LNCAP (cell line): ENCODE data around the gene CUX1.

Experiments used
- CTCF ChIP-seq: fragments of 450-650 bp; IDR thresholded peaks from 2 replicates; pipeline ENCODE4 v1.5.1; 2017; ENCODE audit warnings: mild to moderate bottlenecking

CUX1 gene

GRCh38 chr7:102279537-102280400 lies 462.3 kb downstream of the CUX1 start:
- peak; percentile 94 for TF ChIP-seq CTCF

- TF ChIP-seq CTCF, result no peak
Observed at GRCh38 chr7:102280521-102280920, 463.1 kb downstream of the CUX1 start.

GRCh38 chr7:102281785-102282184 lies 464.4 kb downstream of the CUX1 start:
- no peak for TF ChIP-seq CTCF

GRCh38 chr7:102282465-102283362 lies 465.3 kb downstream of the CUX1 start:
- no peak for TF ChIP-seq CTCF

GRCh38 chr7:102283477-102284189 lies 466.2 kb downstream of the CUX1 start:
- no peak for TF ChIP-seq CTCF

GRCh38 chr7:102284399-102284798 lies 467.0 kb downstream of the CUX1 start:
- TF ChIP-seq CTCF, result no peak

- TF ChIP-seq CTCF, result no peak
Observed at GRCh38 chr7:102284891-102285539, 467.6 kb downstream of the CUX1 start.
